GM23248 (cell line): ENCODE measurements around the gene SLC4A2. TPM values are rescaled to one million over a fixed set of nuclear protein-coding genes. Genes with fewer than 3 reads are reported as not detected.

Experiments
- DNase-seq: peaks from one replicate; pipeline ENCODE4 v3.0.0-alpha.2; 2015
- H2AFZ ChIP-seq: fragments of 200-600 bp; sonication (generic); 2 replicates; pipeline ENCODE4 v1.6.1; 2016; ENCODE audit warnings: antibody characterized with exemption
- H3F3A ChIP-seq: fragments of 200-600 bp; sonication (generic); 2 replicates; pipeline ENCODE4 v1.6.1; 2016; ENCODE audit warnings: mild to moderate bottlenecking, antibody characterized with exemption, mixed run types; ENCODE audit not compliant: insufficient read depth
- H3K27ac ChIP-seq: fragments of 200-600 bp; sonication (generic); 2 replicates; pipeline ENCODE4 v1.5.1; 2016; ENCODE audit warnings: mild to moderate bottlenecking
- H3K27me3 ChIP-seq: fragments of 200-600 bp; sonication (generic); replicated peaks from 2 replicates; pipeline ENCODE4 v1.6.1; 2016; ENCODE audit warnings: mild to moderate bottlenecking; ENCODE audit not compliant: insufficient read depth
- H3K36me3 ChIP-seq: fragments of 200-600 bp; sonication (generic); 2 replicates; pipeline ENCODE4 v1.6.1; 2016; ENCODE audit warnings: low read depth, mild to moderate bottlenecking
- H3K4me1 ChIP-seq: fragments of 200-600 bp; sonication (generic); 2 replicates; pipeline ENCODE4 v1.6.1; 2016; ENCODE audit warnings: mild to moderate bottlenecking; ENCODE audit not compliant: insufficient read depth
- H3K4me2 ChIP-seq: fragments of 200-600 bp; sonication (generic); one replicate; pipeline ENCODE4 v1.6.1; 2016; ENCODE audit warnings: mild to moderate bottlenecking; ENCODE audit not compliant: unreplicated experiment
- H3K4me3 ChIP-seq: fragments of 200-600 bp; sonication (generic); 2 replicates; pipeline ENCODE4 v1.5.1; 2016; ENCODE audit warnings: mild to moderate bottlenecking
- H3K79me2 ChIP-seq: fragments of 200-600 bp; sonication (generic); 2 replicates; pipeline ENCODE4 v1.6.1; 2016; ENCODE audit warnings: mild to moderate bottlenecking; ENCODE audit not compliant: insufficient read depth
- H3K9ac ChIP-seq: fragments of 200-600 bp; sonication (generic); 2 replicates; pipeline ENCODE4 v1.6.1; 2016; ENCODE audit warnings: mild to moderate bottlenecking
- H3K9me2 ChIP-seq: fragments of 200-600 bp; sonication (generic); 2 replicates; pipeline ENCODE4 v1.6.1; 2016; ENCODE audit warnings: mixed run types, mild to moderate bottlenecking, moderate library complexity; ENCODE audit not compliant: insufficient read depth
- H3K9me3 ChIP-seq: fragments of 200-600 bp; sonication (generic); one replicate; pipeline ENCODE4 v1.6.1; 2017; ENCODE audit warnings: low read depth
- H4K20me1 ChIP-seq: fragments of 200-600 bp; sonication (generic); 2 replicates; pipeline ENCODE4 v1.6.0; 2016; ENCODE audit not compliant: insufficient read depth
- EZH2 ChIP-seq: fragments of 200-600 bp; sonication (generic); IDR thresholded peaks from 2 replicates; pipeline ENCODE4 v1.6.1; 2018; ENCODE audit warnings: antibody characterized with exemption, mild to moderate bottlenecking; ENCODE audit not compliant: insufficient read depth, poor library complexity, severe bottlenecking
- EZH2phosphoT487 ChIP-seq: fragments of 200-600 bp; sonication (generic); IDR thresholded peaks from 2 replicates; pipeline ENCODE4 v1.6.1; 2018; ENCODE audit warnings: antibody characterized with exemption, moderate library complexity, mild to moderate bottlenecking, low read depth; ENCODE audit not compliant: insufficient read depth
- WGBS, 2 experiments: methylation state at CpG; one replicate each; pipeline ENCODE4 v1.1.6; 2015 to 2017; ENCODE audit warnings: low lambda C conversion rate in 2 of 2, low coverage in 1 of 2; ENCODE audit errors: missing lambda C conversion rate in 2 of 2; 5-methylcytosine and 5-hydroxymethylcytosine counted together
- in situ Hi-C: fragments of 300-500 bp; cut with MboI; formaldehyde crosslinking; loops from 2 replicates; pipeline ENCODE4 v1.15.0; 2020
- polyA plus RNA-seq: library from polyadenylated mRNA; unstranded; fragments of >200 nt; fragmentation: Nextera tagmentation; extraction: Ambion mirVana; gene quantifications from 2 replicates; pipeline ENCODE4 v1.2.1, GENCODE V29; 2016
- total RNA-seq: library from RNA; depleted of rRNA; stranded (reverse); fragments of >200 nt; shearing (Covaris generic); gene quantifications from 2 replicates; pipeline ENCODE4 v1.2.3, GENCODE V29; 2014

Gene SLC4A2
- total and polyA plus RNA-seq, 2 experiments from 2014 or later: 59.4 to 94.6 TPM

GRCh38 chr7:151028131-151028947 is 31.1 kb upstream of the SLC4A2 start, which contains the start of gene ABCB8:
Gene ABCB8, plus strand, starts transcription at chr7:151028450. Its CDS starts 66 bp downstream, at chr7:151028516.
- peak within 1 kb of the TSS; percentile 90 for H3K27ac ChIP-seq
- no peaks in the 10 kb centered on the region for H3K36me3 ChIP-seq
- TF ChIP-seq EZH2phosphoT487 (no peak), EZH2 (no peak)
- H4K20me1 ChIP-seq: no peaks in the 10 kb centered on the region
- no peaks in the 10 kb centered on the region for H3F3A ChIP-seq
- peak within 1 kb of the TSS; percentile 90 for H2AFZ ChIP-seq
- peak within 1 kb of the TSS; percentile 92 for H3K9ac ChIP-seq
- WGBS, 2 experiments: 1% methylated on average over 51 to 53 of the region's 53 CpGs
- no peaks in the 10 kb centered on the region for H3K27me3 ChIP-seq
- H3K9me2 ChIP-seq: no peaks in the 10 kb centered on the region
- H3K4me2 ChIP-seq: peak within 1 kb of the TSS; percentile 88
- H3K4me1 ChIP-seq: peaks cover 10% of the 10 kb centered on the region; the same call in 1 of the 2 replicates
- peak; percentile 98 for DNase-seq
- H3K9me3 ChIP-seq: no peaks in the 10 kb centered on the region
- in situ Hi-C loops: no loop called here
- peaks cover 26% of the 10 kb centered on the region for H3K79me2 ChIP-seq
- peak within 1 kb of the TSS; percentile 88 for H3K4me3 ChIP-seq

GRCh38 chr7:151028948-151029501 is 30.4 kb upstream of the SLC4A2 start:
- in situ Hi-C loops: no loop called here
- peak overlapping the region; percentile 76 for H3K4me2 ChIP-seq
- H3K27ac ChIP-seq: peak overlapping the region; percentile 90
- DNase-seq: peak; percentile 29
- H3K9ac ChIP-seq: peak overlapping the region; percentile 92
- WGBS, 2 experiments: 21 to 23% methylated on average over 17 of the region's 17 CpGs
- H3K79me2 ChIP-seq: peaks cover 26% of the 10 kb centered on the region
- TF ChIP-seq EZH2 (no peak), EZH2phosphoT487 (no peak)
- H3F3A ChIP-seq: no peaks in the 10 kb centered on the region
- H2AFZ ChIP-seq: peak overlapping the region; percentile 90
- no peaks in the 10 kb centered on the region for H3K27me3 ChIP-seq
- no peaks in the 10 kb centered on the region for H3K9me2 ChIP-seq
- H3K36me3 ChIP-seq: no peaks in the 10 kb centered on the region
- no peaks in the 10 kb centered on the region for H4K20me1 ChIP-seq
- H3K9me3 ChIP-seq: no peaks in the 10 kb centered on the region
- peaks cover 10% of the 10 kb centered on the region; the same call in 1 of the 2 replicates for H3K4me1 ChIP-seq
- peak overlapping the region; percentile 88 for H3K4me3 ChIP-seq

- 82 to 84% methylated on average over 4 of the region's 4 CpGs for WGBS, 2 experiments
- H2AFZ ChIP-seq: no peak overlapping the region
- H3K9me2 ChIP-seq: no peaks in the 10 kb centered on the region
- no peaks in the 10 kb centered on the region for H4K20me1 ChIP-seq
- H3K4me1 ChIP-seq: peaks cover 10% of the 10 kb centered on the region; the same call in 1 of the 2 replicates
- no peak overlapping the region for H3K4me3 ChIP-seq
- no peaks in the 10 kb centered on the region for H3F3A ChIP-seq
- peaks cover 26% of the 10 kb centered on the region for H3K79me2 ChIP-seq
- in situ Hi-C loops: no loop called here
- no peak overlapping the region for H3K4me2 ChIP-seq
- no peaks in the 10 kb centered on the region for H3K27me3 ChIP-seq
- no peak for DNase-seq
- TF ChIP-seq EZH2 (no peak), EZH2phosphoT487 (no peak)
- H3K36me3 ChIP-seq: no peaks in the 10 kb centered on the region
- no peaks in the 10 kb centered on the region for H3K9me3 ChIP-seq
- H3K27ac ChIP-seq: no peak overlapping the region
- no peak overlapping the region for H3K9ac ChIP-seq
Measured at GRCh38 chr7:151031011-151031410, 28.4 kb upstream of the SLC4A2 start.

GRCh38 chr7:151032936-151033863 is 26.2 kb upstream of the SLC4A2 start:
- H2AFZ ChIP-seq: no peak overlapping the region
- no peak overlapping the region for H3K4me2 ChIP-seq
- H3F3A ChIP-seq: peaks cover 5% of the 10 kb centered on the region
- TF ChIP-seq EZH2 (no peak), EZH2phosphoT487 (no peak)
- no peak overlapping the region for H3K27ac ChIP-seq
- DNase-seq: no peak
- H3K4me1 ChIP-seq: peaks cover 10% of the 10 kb centered on the region; the same call in 1 of the 2 replicates
- H3K36me3 ChIP-seq: no peaks in the 10 kb centered on the region
- H4K20me1 ChIP-seq: no peaks in the 10 kb centered on the region
- in situ Hi-C loops: no loop called here
- H3K9me3 ChIP-seq: no peaks in the 10 kb centered on the region
- H3K9ac ChIP-seq: no peak overlapping the region
- H3K9me2 ChIP-seq: no peaks in the 10 kb centered on the region
- peaks cover 26% of the 10 kb centered on the region for H3K79me2 ChIP-seq
- no peaks in the 10 kb centered on the region for H3K27me3 ChIP-seq
- H3K4me3 ChIP-seq: no peak overlapping the region
- WGBS, 2 experiments: 90 to 91% methylated on average over 12 to 16 of the region's 17 CpGs
